KMS-11 (cell line): ENCODE data around the gene CRYBA1.

Experiments
- H2AFZ ChIP-seq: fragments of 200-600 bp; sonication (generic); 2 replicates; pipeline ENCODE4 v1.6.1; 2016; ENCODE audit warnings: antibody characterized with exemption, mixed run types, low read depth
- H3K27ac ChIP-seq: fragments of 200-600 bp; sonication (generic); 2 replicates; pipeline ENCODE4 v1.6.1; 2016; ENCODE audit warnings: mild to moderate bottlenecking, mixed run types
- H3K27me3 ChIP-seq: fragments of 200-600 bp; sonication (generic); 2 replicates; pipeline ENCODE4 v1.6.1; 2017; ENCODE audit warnings: mild to moderate bottlenecking, low read depth, mixed run types, moderate library complexity; ENCODE audit not compliant: insufficient read depth
- H3K36me3 ChIP-seq: fragments of 200-600 bp; sonication (generic); 2 replicates; pipeline ENCODE4 v1.6.1; 2017; ENCODE audit warnings: mild to moderate bottlenecking, mixed run types; ENCODE audit not compliant: insufficient read depth
- H3K4me1 ChIP-seq: fragments of 200-600 bp; sonication (generic); 2 replicates; pipeline ENCODE4 v1.6.1; 2016; ENCODE audit warnings: mild to moderate bottlenecking, low read depth, mixed run types; ENCODE audit not compliant: poor library complexity, severe bottlenecking
- H3K4me2 ChIP-seq: fragments of 200-600 bp; sonication (generic); 2 replicates; pipeline ENCODE4 v1.7.0; 2016; ENCODE audit warnings: mild to moderate bottlenecking, mixed run types
- H3K4me3 ChIP-seq: fragments of 200-600 bp; sonication (generic); IDR thresholded peaks from 2 replicates; pipeline ENCODE4 v1.6.1; 2017; ENCODE audit warnings: low read depth, low read length, mixed read lengths; ENCODE audit not compliant: insufficient read depth
- H3K79me2 ChIP-seq: fragments of 200-600 bp; sonication (generic); 2 replicates; pipeline ENCODE4 v1.6.1; 2016; ENCODE audit warnings: low read depth, mixed run types; ENCODE audit not compliant: insufficient read depth
- H3K9ac ChIP-seq: fragments of 200-600 bp; sonication (generic); 2 replicates; pipeline ENCODE4 v1.6.1; 2016; ENCODE audit warnings: mild to moderate bottlenecking, mixed run types
- H4K20me1 ChIP-seq: fragments of 200-600 bp; sonication (generic); 2 replicates; pipeline ENCODE4 v1.6.1; 2016; ENCODE audit warnings: mild to moderate bottlenecking, mixed run types; ENCODE audit not compliant: insufficient read depth
- TF ChIP-seq, protein P1 (sequence below): fragments of 200-600 bp; sonication (generic); conservative IDR thresholded peaks from 2 replicates; pipeline ENCODE4 v1.6.1; 2017; ENCODE audit warnings: low read depth, mild to moderate bottlenecking, antibody characterized with exemption, low read length, moderate library complexity, mixed read lengths

CRYBA1 gene

DNA sequence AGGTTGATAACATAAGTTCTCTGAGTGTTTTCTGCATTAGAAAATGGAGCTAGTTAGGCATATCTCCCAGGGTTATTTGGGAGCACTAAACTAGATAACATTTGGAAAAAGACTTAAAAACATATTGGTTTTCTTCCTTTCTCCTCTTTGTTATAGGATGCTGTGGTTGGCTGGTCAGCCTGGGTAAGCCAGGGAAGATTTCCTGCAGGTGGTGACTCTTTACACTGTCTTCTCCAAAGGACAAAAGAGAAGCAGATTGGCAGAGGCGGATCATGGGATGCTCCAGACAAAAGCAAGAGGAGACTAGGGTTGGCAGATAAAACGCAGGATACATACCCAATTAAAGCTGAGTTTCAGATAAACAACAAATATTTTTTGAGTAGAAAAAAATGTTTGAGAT lies 6.2 kb upstream of the CRYBA1 start:
- no peaks in the 10 kb centered on the region for H3K79me2 ChIP-seq
- H3K9ac ChIP-seq = no peak overlapping the region
- H3K27ac ChIP-seq = no peak overlapping the region
- H2AFZ ChIP-seq = no peak overlapping the region
- no peaks in the 10 kb centered on the region for H3K36me3 ChIP-seq
- H3K4me3 ChIP-seq = no peak overlapping the region
- no peaks in the 10 kb centered on the region for H4K20me1 ChIP-seq
- H3K4me1 ChIP-seq = no peaks in the 10 kb centered on the region
- TF ChIP-seq, protein P1, sequence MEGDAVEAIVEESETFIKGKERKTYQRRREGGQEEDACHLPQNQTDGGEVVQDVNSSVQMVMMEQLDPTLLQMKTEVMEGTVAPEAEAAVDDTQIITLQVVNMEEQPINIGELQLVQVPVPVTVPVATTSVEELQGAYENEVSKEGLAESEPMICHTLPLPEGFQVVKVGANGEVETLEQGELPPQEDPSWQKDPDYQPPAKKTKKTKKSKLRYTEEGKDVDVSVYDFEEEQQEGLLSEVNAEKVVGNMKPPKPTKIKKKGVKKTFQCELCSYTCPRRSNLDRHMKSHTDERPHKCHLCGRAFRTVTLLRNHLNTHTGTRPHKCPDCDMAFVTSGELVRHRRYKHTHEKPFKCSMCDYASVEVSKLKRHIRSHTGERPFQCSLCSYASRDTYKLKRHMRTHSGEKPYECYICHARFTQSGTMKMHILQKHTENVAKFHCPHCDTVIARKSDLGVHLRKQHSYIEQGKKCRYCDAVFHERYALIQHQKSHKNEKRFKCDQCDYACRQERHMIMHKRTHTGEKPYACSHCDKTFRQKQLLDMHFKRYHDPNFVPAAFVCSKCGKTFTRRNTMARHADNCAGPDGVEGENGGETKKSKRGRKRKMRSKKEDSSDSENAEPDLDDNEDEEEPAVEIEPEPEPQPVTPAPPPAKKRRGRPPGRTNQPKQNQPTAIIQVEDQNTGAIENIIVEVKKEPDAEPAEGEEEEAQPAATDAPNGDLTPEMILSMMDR = no peak
- H3K4me2 ChIP-seq = no peak overlapping the region
- H3K27me3 ChIP-seq = no peaks in the 10 kb centered on the region

DNA sequence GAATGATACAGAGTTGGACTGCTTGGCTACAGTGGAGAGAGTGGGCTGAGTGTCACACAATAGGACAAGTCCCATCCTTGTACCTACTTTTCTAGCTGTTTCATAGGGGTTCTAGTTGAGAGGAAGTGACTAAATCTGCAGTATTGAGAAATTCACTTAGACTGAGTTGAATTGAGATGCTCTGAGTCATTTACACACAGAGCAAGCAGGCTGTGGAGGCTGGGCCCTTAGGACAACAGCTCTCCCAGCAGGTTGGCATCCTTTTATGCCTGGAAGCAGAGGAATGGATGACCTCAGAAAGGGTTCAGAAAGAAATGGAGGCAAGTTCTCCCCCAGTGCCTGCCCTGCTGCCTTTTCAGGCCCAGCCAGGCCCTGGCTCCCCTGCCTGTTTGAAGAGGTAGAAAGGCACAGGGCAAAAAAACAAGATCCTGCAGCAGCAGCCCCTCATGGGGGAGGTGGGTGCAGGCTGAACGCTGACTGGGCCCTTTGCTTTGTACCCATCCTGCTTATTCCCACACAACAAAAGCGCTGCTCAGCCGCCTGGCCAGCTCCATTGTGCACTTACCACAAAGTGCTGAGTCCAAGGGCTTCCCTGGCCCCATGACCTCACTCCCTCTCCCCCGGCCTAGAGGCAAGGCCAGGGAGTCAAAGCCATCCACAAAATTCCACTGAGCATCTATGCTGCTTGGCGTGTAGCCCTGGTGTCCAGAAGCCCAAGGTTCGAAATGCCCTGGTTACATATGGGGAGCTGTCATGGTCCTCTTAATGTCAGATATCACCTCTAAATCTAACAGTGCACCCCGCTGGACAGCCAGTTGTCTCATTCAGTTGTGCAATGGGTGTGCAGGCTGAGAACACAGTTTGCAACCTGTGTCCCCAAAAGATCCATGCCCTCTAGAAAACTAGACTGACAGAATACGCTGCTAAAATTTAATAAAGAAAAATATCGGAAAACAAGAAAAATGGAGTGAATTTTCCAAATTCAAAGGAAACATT lies 5.4 kb upstream of the CRYBA1 start:
- Histone ChIP-seq H3K27me3 (no peaks in the 10 kb centered on the region), H3K79me2 (no peaks in the 10 kb centered on the region), H3K36me3 (no peaks in the 10 kb centered on the region), H3K4me1 (no peaks in the 10 kb centered on the region), H4K20me1 (no peaks in the 10 kb centered on the region), H3K9ac (no peak overlapping the region), H3K27ac (no peak overlapping the region), H3K4me3 (no peak overlapping the region), H3K4me2 (no peak overlapping the region), H2AFZ (no peak overlapping the region)
- TF ChIP-seq, protein P1 = no peak

DNA sequence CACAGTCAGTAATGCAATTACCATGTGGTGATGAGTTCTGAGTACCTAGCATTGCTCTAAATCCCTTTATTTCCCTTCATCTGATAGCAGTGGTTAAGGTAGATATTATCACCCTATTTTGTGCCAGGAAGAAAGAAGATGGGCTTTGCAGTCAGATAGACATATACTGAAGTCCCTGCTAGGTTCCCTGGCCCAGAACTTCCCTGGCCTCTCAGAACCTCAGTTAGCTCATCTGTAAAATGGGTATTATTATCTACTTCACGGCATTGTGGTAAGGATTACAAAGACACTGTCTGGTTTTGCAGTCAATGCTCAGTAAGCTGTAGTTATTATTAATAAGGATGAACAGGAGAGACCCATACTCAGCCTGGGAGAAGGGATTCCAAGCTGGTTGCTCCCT lies 4.6 kb upstream of the CRYBA1 start:
- Histone ChIP-seq H3K27me3 (no peaks in the 10 kb centered on the region), H3K79me2 (no peaks in the 10 kb centered on the region), H2AFZ (no peak overlapping the region), H3K9ac (no peak overlapping the region), H3K4me1 (no peaks in the 10 kb centered on the region), H3K4me3 (no peak overlapping the region), H4K20me1 (no peaks in the 10 kb centered on the region), H3K27ac (no peak overlapping the region), H3K36me3 (no peaks in the 10 kb centered on the region), H3K4me2 (no peak overlapping the region)
- TF ChIP-seq, protein P1 = no peak

DNA sequence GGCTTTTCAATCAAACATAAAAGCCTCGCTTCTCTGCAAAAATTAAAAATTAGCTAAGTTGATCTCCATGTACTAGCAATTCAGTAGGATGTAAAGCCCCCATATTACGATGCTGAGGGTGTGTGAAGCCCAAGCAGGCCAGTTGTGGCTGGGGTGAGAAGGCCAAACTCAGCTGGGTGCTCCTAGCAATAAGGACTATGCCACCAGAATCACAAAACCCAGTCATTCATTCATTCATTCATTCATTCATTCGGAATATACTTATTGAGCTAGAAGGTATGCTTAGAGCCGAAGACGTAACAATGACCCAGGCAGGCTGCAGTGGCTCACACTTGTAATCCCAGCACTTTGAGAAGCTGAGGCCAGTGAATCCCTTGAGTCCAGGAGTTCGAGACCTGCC lies 3.9 kb upstream of the CRYBA1 start:
- Histone ChIP-seq H3K27me3 (no peaks in the 10 kb centered on the region), H3K27ac (no peak overlapping the region), H3K79me2 (no peaks in the 10 kb centered on the region), H4K20me1 (no peaks in the 10 kb centered on the region), H3K9ac (no peak overlapping the region), H3K4me3 (no peak overlapping the region), H3K36me3 (no peaks in the 10 kb centered on the region), H3K4me2 (no peak overlapping the region), H2AFZ (no peak overlapping the region), H3K4me1 (no peaks in the 10 kb centered on the region)
- TF ChIP-seq, protein P1 = no peak
